Loucy (cell line): ENCODE results near the gene LARP4.
"Not testable (repeated sequence)": the region's sequence is repeated elsewhere in the genome, so short reads cannot be mapped to it uniquely, and the experiment has no call there.

Experiments
- H2AFZ ChIP-seq: fragments of 200-600 bp; sonication (generic); 2 replicates; pipeline ENCODE4 v1.6.0; 2016; ENCODE audit warnings: antibody characterized with exemption, mild to moderate bottlenecking, low read length, moderate library complexity
- H3F3A ChIP-seq: fragments of 200-600 bp; 2 replicates; pipeline ENCODE4 v1.6.0; 2016; ENCODE audit warnings: antibody characterized with exemption, low read depth, mild to moderate bottlenecking
- H3K27me3 ChIP-seq: fragments of 200-600 bp; sonication (generic); 2 replicates; pipeline ENCODE4 v1.6.1; 2014; ENCODE audit warnings: low read length, mild to moderate bottlenecking; ENCODE audit not compliant: insufficient read depth, poor library complexity, severe bottlenecking
- H3K36me3 ChIP-seq: fragments of 200-600 bp; sonication (generic); 2 replicates; pipeline ENCODE4 v1.6.1; 2016; ENCODE audit warnings: low read length; ENCODE audit not compliant: insufficient read depth
- H3K4me1 ChIP-seq: fragments of 200-600 bp; sonication (generic); 2 replicates; pipeline ENCODE4 v1.5.1; 2014; ENCODE audit warnings: low read length, mild to moderate bottlenecking; ENCODE audit not compliant: insufficient read depth, poor library complexity, severe bottlenecking
- H3K4me2 ChIP-seq: fragments of 200-600 bp; sonication (generic); 2 replicates; pipeline ENCODE4 v1.6.0; 2014; ENCODE audit warnings: antibody characterized with exemption, low read length, low read depth, mild to moderate bottlenecking; ENCODE audit not compliant: poor library complexity, severe bottlenecking
- H3K4me3 ChIP-seq: fragments of 200-600 bp; sonication (generic); 2 replicates; pipeline ENCODE4 v1.5.1; 2014; ENCODE audit warnings: low read length, mild to moderate bottlenecking, mixed read lengths; ENCODE audit not compliant: poor library complexity, severe bottlenecking
- H3K79me2 ChIP-seq: fragments of 200-600 bp; sonication (generic); 2 replicates; pipeline ENCODE4 v1.6.1; 2014; ENCODE audit warnings: low read length; ENCODE audit not compliant: insufficient read depth
- H3K9ac ChIP-seq: fragments of 200-600 bp; sonication (generic); 2 replicates; pipeline ENCODE4 v1.6.0; 2014; ENCODE audit warnings: mild to moderate bottlenecking, low read depth, low read length, moderate library complexity; ENCODE audit not compliant: poor library complexity, severe bottlenecking
- H3K9me2 ChIP-seq: fragments of 200-600 bp; sonication (generic); replicated peaks from 2 replicates; pipeline ENCODE4 v1.6.1; 2016; ENCODE audit warnings: low read depth, low read length, mixed read lengths
- H3K9me3 ChIP-seq: fragments of 200-600 bp; sonication (generic); 2 replicates; pipeline ENCODE4 v1.6.1; 2014; ENCODE audit warnings: mild to moderate bottlenecking, antibody characterized with exemption, low read length, low read depth; ENCODE audit not compliant: insufficient read depth
- H4K20me1 ChIP-seq: fragments of 200-600 bp; sonication (generic); 2 replicates; pipeline ENCODE4 v1.6.0; 2014; ENCODE audit warnings: antibody characterized with exemption, low read length, mild to moderate bottlenecking; ENCODE audit not compliant: insufficient read depth, poor library complexity, severe bottlenecking
- EZH2phosphoT487 ChIP-seq: fragments of 200-600 bp; IDR thresholded peaks from 2 replicates; pipeline ENCODE4 v1.6.1; 2018; ENCODE audit warnings: antibody characterized with exemption, mild to moderate bottlenecking, moderate library complexity, borderline replicate concordance
- TF ChIP-seq, protein P1 (sequence below): fragments of 200-600 bp; sonication (generic); conservative IDR thresholded peaks from 2 replicates; pipeline ENCODE4 v1.5.1; 2014; ENCODE audit warnings: mild to moderate bottlenecking, antibody characterized with exemption, low read length

Gene LARP4

DNA sequence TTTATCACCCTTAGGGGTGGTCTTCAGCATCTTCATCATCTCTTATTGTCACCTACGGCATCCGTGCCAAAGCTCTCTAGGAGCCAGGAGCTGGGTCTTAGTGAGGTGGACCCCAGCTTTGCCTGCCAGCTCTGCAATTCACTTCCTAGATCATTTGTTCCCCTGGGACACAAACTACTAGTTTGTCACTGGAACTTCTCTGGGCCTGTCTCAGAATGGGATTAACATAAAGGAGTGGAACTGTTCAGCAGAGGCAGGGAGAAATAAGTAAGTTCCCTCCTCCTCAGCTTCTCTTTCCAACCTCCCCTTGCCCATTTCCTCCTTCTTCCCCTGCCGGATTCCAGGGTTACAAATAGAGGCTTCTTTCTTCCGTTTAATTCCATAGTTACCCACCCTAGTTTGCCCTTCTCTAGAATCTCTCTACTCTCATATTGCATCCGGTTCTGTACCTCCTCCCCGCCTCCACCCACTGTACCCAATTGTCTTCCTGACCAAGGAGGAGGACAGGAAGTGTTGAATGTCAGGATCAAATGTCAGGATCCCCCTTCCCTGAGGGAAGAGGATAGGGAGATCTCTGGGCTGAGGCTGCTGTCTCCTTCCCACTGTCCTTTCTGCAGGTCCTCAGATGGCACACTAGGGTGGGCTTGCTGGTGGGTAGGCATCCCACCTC is 25.0 kb downstream of the LARP4 start:
- Histone ChIP-seq H3K4me1 (no peaks in the 10 kb centered on the region), H3F3A (no peaks in the 10 kb centered on the region), H2AFZ (no peak overlapping the region), H4K20me1 (peaks cover 7% of the 10 kb centered on the region), H3K9me2 (no peaks in the 10 kb centered on the region), H3K27me3 (no peaks in the 10 kb centered on the region), H3K4me2 (no peak overlapping the region), H3K79me2 (peaks cover 51% of the 10 kb centered on the region), H3K9ac (no peak overlapping the region), H3K9me3 (no peaks in the 10 kb centered on the region), H3K36me3 (peaks cover 32% of the 10 kb centered on the region), H3K4me3 (no peak overlapping the region)
- no peak for TF ChIP-seq EZH2phosphoT487
- TF ChIP-seq, protein P1, sequence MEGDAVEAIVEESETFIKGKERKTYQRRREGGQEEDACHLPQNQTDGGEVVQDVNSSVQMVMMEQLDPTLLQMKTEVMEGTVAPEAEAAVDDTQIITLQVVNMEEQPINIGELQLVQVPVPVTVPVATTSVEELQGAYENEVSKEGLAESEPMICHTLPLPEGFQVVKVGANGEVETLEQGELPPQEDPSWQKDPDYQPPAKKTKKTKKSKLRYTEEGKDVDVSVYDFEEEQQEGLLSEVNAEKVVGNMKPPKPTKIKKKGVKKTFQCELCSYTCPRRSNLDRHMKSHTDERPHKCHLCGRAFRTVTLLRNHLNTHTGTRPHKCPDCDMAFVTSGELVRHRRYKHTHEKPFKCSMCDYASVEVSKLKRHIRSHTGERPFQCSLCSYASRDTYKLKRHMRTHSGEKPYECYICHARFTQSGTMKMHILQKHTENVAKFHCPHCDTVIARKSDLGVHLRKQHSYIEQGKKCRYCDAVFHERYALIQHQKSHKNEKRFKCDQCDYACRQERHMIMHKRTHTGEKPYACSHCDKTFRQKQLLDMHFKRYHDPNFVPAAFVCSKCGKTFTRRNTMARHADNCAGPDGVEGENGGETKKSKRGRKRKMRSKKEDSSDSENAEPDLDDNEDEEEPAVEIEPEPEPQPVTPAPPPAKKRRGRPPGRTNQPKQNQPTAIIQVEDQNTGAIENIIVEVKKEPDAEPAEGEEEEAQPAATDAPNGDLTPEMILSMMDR, result no peak

DNA sequence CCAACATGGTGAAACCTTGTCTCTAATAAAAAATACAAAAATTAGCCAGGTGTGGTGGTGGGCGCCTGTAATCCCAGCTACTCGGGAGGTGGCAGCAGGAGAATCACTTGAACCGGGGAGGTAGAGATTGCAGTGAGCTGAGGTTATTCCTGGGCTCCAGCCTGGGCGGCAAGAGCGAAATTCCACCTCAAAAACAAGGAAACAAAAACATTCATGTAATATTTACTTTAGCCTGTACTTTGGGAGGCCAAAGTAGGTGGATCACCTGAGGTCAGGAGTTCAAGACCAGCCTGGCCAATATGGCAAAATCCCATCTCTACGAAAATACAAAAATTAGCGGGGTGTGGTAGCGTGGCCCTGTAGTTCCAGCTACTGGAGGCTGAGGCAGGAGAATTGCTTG is 31.0 kb downstream of the LARP4 start:
- H3K4me1 ChIP-seq, H3K4me3 ChIP-seq, H3F3A ChIP-seq, H4K20me1 ChIP-seq, H3K9ac ChIP-seq, H2AFZ ChIP-seq, H3K27me3 ChIP-seq, H3K79me2 ChIP-seq, H3K4me2 ChIP-seq, H3K9me2 ChIP-seq, H3K9me3 ChIP-seq: not testable (repeated sequence)
- peaks cover 85% of the 10 kb centered on the region for H3K36me3 ChIP-seq

DNA sequence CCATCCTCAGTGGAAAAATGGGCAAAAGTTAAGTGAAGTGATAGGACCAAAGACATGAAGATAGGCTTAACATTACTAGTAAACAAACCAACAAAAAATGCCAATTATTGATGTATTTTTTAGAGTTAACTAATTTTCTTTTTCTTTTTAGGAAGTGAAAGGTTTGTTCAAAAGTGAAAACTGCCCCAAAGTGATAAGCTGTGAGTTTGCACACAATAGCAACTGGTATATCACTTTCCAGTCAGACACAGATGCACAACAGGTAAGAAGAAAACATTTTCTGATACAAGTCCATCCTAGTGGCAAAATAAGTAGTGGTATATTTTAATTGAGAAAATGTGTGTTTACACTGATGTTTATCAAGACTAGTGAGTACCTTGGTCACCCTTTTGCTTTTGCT is 39.6 kb downstream of the LARP4 start:
- Histone ChIP-seq H3K4me3 (no peak overlapping the region), H3K79me2 (no peaks in the 10 kb centered on the region), H2AFZ (no peak overlapping the region), H3K9me3 (no peaks in the 10 kb centered on the region), H3K27me3 (no peaks in the 10 kb centered on the region), H3K9ac (no peak overlapping the region), H3K4me2 (no peak overlapping the region), H3K4me1 (no peaks in the 10 kb centered on the region), H4K20me1 (no peaks in the 10 kb centered on the region), H3K36me3 (peaks cover 89% of the 10 kb centered on the region), H3F3A (no peaks in the 10 kb centered on the region), H3K9me2 (no peaks in the 10 kb centered on the region)
- TF ChIP-seq, protein P1, result no peak
- no peak for TF ChIP-seq EZH2phosphoT487

DNA sequence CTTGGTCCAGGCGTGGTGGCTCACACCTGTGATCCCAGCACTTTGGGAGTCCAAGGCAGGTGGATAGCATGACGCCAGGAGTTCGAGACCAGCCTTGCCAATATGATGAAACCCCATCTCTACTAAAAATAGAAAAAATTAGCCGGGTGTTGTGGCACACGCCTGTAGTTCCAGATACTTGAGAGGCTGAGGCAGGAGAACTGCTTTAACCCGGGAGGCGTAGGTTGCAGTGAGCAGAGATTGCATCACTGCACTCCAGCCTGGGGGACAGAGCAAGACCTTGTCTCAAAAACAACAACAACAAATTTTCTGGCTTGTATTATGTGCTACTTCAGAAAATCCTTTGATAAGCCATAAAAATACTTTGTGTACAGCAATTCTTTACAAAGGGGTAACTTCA is 41.1 kb downstream of the LARP4 start:
- Histone ChIP-seq H4K20me1 (no peaks in the 10 kb centered on the region), H3K36me3 (peaks cover 76% of the 10 kb centered on the region), H3K4me3 (no peak overlapping the region), H3K27me3 (no peaks in the 10 kb centered on the region), H3K9ac (no peak overlapping the region), H3K79me2 (no peaks in the 10 kb centered on the region), H3F3A (no peaks in the 10 kb centered on the region), H3K9me3 (no peaks in the 10 kb centered on the region), H3K4me1 (no peaks in the 10 kb centered on the region), H3K9me2 (no peaks in the 10 kb centered on the region), H3K4me2 (no peak overlapping the region), H2AFZ (no peak overlapping the region)
- TF ChIP-seq, protein P1, result no peak
- no peak for TF ChIP-seq EZH2phosphoT487
